Occipital lobe (tissue), 2 donors: ENCODE results near the gene TMPRSS9. TPM values are rescaled to one million over a fixed set of nuclear protein-coding genes. Genes with fewer than 3 reads are reported as not detected.

Experiments
- DNase-seq: peaks from one replicate; lab custom pipeline; 2025; lab: John Stamatoyannopoulos, UW
- total RNA-seq: library from RNA; depleted of rRNA; stranded (reverse); fragments of >200 nt; gene quantifications from one replicate; pipeline ENCODE4 v1.2.3, GENCODE V29; 2014

TMPRSS9 gene
- total RNA-seq, 1 donor from 2014 or later = 0.16 TPM

- no peak for DNase-seq
Observed at GRCh38 chr19:2329149-2329478, 31.0 kb upstream of the TMPRSS9 start.

GRCh38 chr19:2329501-2329916 is 30.6 kb upstream of the TMPRSS9 start:
- no peak for DNase-seq

GRCh38 chr19:2330255-2330631 is 29.8 kb upstream of the TMPRSS9 start:
- DNase-seq = no peak

GRCh38 chr19:2330632-2331284 is 29.3 kb upstream of the TMPRSS9 start:
- no peak for DNase-seq

GRCh38 chr19:2331601-2332246 is 28.3 kb upstream of the TMPRSS9 start:
- no peak for DNase-seq

GRCh38 chr19:2332341-2333026 is 27.6 kb upstream of the TMPRSS9 start:
- DNase-seq = no peak

- DNase-seq = no peak
Observed at GRCh38 chr19:2333027-2333806, 26.8 kb upstream of the TMPRSS9 start.

- no peak for DNase-seq
Observed at GRCh38 chr19:2333807-2334211, 26.3 kb upstream of the TMPRSS9 start.

GRCh38 chr19:2334426-2334825 is 25.6 kb upstream of the TMPRSS9 start:
- DNase-seq = no peak

- DNase-seq = no peak
Observed at GRCh38 chr19:2334986-2335846, 24.8 kb upstream of the TMPRSS9 start.

- DNase-seq = no peak
Observed at GRCh38 chr19:2335848-2336247, 24.2 kb upstream of the TMPRSS9 start.

- no peak for DNase-seq
Observed at GRCh38 chr19:2336528-2337328, 23.3 kb upstream of the TMPRSS9 start.

GRCh38 chr19:2337329-2337707 is 22.7 kb upstream of the TMPRSS9 start:
- DNase-seq = peak; percentile 60

- no peak for DNase-seq
Observed at GRCh38 chr19:2338055-2338615, 21.9 kb upstream of the TMPRSS9 start.

- no peak for DNase-seq
Observed at GRCh38 chr19:2338751-2339643, 21.1 kb upstream of the TMPRSS9 start.

- DNase-seq = no peak
Observed at GRCh38 chr19:2339644-2340310, 20.3 kb upstream of the TMPRSS9 start.

- no peak for DNase-seq
Observed at GRCh38 chr19:2340496-2341243, 19.4 kb upstream of the TMPRSS9 start.
